ENCODE results near the gene ARL10. TPM values are rescaled to one million over a fixed set of nuclear protein-coding genes. Genes with fewer than 3 reads are reported as not detected.
A peak's percentile ranks its signal among the peaks of the same experiment; 100 is the strongest.

Gene ARL10
- total RNA-seq, 2 donors from 2014 or later, result 10.2 to 11.4 TPM

DNA sequence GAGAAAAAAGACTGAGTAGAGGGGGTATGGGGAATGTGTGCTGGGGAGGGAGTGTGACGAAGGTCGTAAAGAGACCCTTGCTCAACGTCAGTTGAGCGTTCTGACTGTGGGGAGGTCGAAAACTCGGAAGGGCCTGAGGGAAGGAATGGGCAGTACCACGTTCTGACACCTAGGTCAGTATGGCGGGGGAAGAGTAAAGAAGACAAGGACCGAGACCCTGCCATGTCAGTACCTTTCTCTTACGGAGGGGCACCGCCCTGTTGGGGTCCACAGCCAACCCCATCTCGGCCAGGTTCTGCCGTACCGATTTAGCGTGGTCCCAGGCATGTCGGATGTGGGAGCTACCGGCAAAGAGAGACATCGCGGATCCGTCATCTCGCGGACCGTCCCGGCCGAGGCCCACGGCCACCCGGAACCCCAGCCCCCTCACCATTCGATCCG, 22.7 kb downstream of the ARL10 start:
- H3K4me3 Mint-ChIP-seq, result peak overlapping the region; percentile 87
- no peaks in the 10 kb centered on the region for H3K27me3 Mint-ChIP-seq (ENCODE audit: insufficient read depth)
- H3K36me3 Mint-ChIP-seq (ENCODE audit: low read depth), result peaks cover 32% of the 10 kb centered on the region
- Histone ChIP-seq H3K27me3 (ENCODE audit: control insufficient read depth, insufficient read depth, low read length, poor library complexity, severe bottlenecking) (no peaks in the 10 kb centered on the region), H3K9me3 (ENCODE audit: control insufficient read depth, low read length) (no peaks in the 10 kb centered on the region), H3K27ac (ENCODE audit: low read depth, low read length) (no peak overlapping the region), H3K36me3 (ENCODE audit: control insufficient read depth, insufficient read depth, low read length) (peaks cover 64% of the 10 kb centered on the region), H3K4me1 (ENCODE audit: control insufficient read depth, insufficient read depth, low read length) (peaks cover 6% of the 10 kb centered on the region), H3K4me3 (ENCODE audit: low read length) (peak overlapping the region; percentile 99), H3K9ac (ENCODE audit: extremely low read depth, low read length, poor library complexity, severe bottlenecking) (peak overlapping the region; percentile 91)
- no peaks in the 10 kb centered on the region for H3K9me3 Mint-ChIP-seq
- peaks cover 12% of the 10 kb centered on the region for H3K4me1 Mint-ChIP-seq
- TF ChIP-seq, protein P1, sequence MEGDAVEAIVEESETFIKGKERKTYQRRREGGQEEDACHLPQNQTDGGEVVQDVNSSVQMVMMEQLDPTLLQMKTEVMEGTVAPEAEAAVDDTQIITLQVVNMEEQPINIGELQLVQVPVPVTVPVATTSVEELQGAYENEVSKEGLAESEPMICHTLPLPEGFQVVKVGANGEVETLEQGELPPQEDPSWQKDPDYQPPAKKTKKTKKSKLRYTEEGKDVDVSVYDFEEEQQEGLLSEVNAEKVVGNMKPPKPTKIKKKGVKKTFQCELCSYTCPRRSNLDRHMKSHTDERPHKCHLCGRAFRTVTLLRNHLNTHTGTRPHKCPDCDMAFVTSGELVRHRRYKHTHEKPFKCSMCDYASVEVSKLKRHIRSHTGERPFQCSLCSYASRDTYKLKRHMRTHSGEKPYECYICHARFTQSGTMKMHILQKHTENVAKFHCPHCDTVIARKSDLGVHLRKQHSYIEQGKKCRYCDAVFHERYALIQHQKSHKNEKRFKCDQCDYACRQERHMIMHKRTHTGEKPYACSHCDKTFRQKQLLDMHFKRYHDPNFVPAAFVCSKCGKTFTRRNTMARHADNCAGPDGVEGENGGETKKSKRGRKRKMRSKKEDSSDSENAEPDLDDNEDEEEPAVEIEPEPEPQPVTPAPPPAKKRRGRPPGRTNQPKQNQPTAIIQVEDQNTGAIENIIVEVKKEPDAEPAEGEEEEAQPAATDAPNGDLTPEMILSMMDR (conservative IDR thresholded peaks at IDR 0.05), result no peak
- WGBS, 2 experiments (ENCODE audit: insufficient coverage in 1 of 2, insufficient read length in 1 of 2), result 0 to 1% methylated on average over 24 to 29 of the region's 29 CpGs
- peak overlapping the region; percentile 100 for H3K27ac Mint-ChIP-seq
- peak; percentile 68 for DNase-seq

DNA sequence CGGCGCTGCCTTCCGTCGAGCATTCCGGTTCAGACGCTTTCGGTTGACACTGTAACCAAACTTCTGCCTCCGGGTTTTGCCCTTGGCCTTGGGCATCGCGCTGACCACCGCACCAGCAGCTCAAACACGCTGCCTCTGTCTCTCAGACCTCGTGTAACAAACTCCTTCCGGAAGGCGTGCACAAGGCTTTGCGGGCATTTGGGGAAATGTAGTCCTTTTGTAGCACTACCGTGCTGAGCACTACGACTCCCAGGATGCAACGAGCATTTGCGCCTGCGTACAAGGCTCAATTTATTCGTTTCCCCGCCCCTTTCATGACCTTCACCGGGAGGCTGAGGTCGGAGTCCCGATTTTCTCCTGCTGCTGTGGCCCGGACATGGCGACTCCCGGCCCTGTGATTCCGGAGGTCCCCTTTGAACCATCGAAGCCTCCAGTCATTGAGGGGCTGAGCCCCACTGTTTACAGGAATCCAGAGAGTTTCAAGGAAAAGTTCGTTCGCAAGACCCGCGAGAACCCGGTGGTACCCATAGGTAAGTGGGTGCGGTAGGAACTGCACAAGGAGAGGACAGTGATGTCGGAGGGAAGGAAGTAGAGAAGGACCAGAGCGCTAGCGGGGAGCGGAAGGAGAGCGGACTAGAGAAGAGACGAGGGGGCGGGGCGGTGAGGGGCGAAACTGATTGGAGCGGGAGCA, 23.3 kb downstream of the ARL10 start, which contains the start of the genes HIGD2A and NOP16:
Gene HIGD2A (plus strand): TSS at position 308 of the 691 bp plus-strand sequence. CDS start 69 bp downstream, at position 377.
Gene NOP16 (minus strand): TSS at position 155 of the 691 bp plus-strand sequence. CDS start 59 bp downstream, at position 96.
- H3K27ac Mint-ChIP-seq, result peak within 1 kb of the TSS; percentile 100
- Histone ChIP-seq H3K4me3 (ENCODE audit: low read length) (peak within 1 kb of the TSS; percentile 99), H3K27ac (ENCODE audit: low read depth, low read length) (peak within 1 kb of the TSS; percentile 92), H3K27me3 (ENCODE audit: control insufficient read depth, insufficient read depth, low read length, poor library complexity, severe bottlenecking) (no peaks in the 10 kb centered on the region), H3K4me1 (ENCODE audit: control insufficient read depth, insufficient read depth, low read length) (peaks cover 6% of the 10 kb centered on the region), H3K9me3 (ENCODE audit: control insufficient read depth, low read length) (no peaks in the 10 kb centered on the region), H3K36me3 (ENCODE audit: control insufficient read depth, insufficient read depth, low read length) (peaks cover 64% of the 10 kb centered on the region), H3K9ac (ENCODE audit: extremely low read depth, low read length, poor library complexity, severe bottlenecking) (peak within 1 kb of the TSS; percentile 91)
- peaks cover 12% of the 10 kb centered on the region for H3K4me1 Mint-ChIP-seq
- TF ChIP-seq, protein P1 (conservative IDR thresholded peaks at IDR 0.05), result no peak
- H3K36me3 Mint-ChIP-seq (ENCODE audit: low read depth), result peaks cover 35% of the 10 kb centered on the region
- WGBS, 2 experiments (ENCODE audit: insufficient coverage in 1 of 2, insufficient read length in 1 of 2), result 0% methylated on average over 38 to 47 of the region's 47 CpGs
- peak within 1 kb of the TSS; percentile 87 for H3K4me3 Mint-ChIP-seq
- peak; percentile 99 for DNase-seq
- no peaks in the 10 kb centered on the region for H3K9me3 Mint-ChIP-seq
- H3K27me3 Mint-ChIP-seq (ENCODE audit: insufficient read depth), result no peaks in the 10 kb centered on the region

DNA sequence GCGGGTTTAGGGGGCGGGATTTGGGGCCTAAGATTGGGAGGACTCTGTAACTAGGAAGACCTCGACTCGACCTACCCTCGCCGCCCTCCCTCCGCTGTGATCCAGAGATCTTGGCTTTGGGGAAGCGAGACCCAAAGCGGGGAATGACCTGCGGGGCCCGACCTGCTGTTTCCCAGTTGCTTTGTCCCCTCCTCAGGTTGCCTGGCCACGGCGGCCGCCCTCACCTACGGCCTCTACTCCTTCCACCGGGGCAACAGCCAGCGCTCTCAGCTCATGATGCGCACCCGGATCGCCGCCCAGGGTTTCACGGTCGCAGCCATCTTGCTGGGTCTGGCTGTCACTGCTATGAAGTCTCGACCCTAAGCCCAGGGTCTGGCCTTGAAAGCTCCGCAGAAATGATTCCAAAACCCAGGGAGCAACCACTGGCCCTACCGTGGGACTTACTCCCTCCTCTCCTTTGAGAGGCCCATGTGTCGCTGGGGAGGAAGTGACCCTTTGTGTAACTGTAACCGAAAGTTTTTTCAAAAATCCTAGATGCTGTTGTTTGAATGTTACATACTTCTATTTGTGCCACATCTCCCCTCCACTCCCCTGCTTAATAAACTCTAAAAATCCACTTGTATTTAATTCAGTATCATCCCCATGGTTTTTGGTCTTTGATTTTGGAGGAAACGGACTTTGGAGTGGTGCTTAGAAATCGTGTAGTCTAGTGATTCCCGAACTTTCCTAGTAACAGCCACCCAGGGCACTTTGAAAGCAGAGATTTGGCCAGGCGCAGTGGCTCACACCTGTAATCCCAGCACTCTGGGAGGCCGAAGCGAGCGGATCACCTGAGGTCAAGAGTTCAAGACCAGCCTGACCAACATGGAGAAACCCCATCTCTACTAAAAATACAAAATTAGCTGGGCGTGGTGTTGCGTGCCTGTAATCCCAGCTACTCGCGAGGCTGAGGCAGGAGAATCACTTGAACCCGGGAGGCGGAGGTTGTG, 24.1 kb downstream of the ARL10 start:
- DNase-seq, result no peak
- Histone ChIP-seq H3K27me3 (ENCODE audit: control insufficient read depth, insufficient read depth, low read length, poor library complexity, severe bottlenecking) (no peaks in the 10 kb centered on the region), H3K4me3 (ENCODE audit: low read length) (peak overlapping the region; percentile 99), H3K9me3 (ENCODE audit: control insufficient read depth, low read length) (no peaks in the 10 kb centered on the region), H3K27ac (ENCODE audit: low read depth, low read length) (peak overlapping the region; percentile 92), H3K9ac (ENCODE audit: extremely low read depth, low read length, poor library complexity, severe bottlenecking) (peak overlapping the region; percentile 91), H3K4me1 (ENCODE audit: control insufficient read depth, insufficient read depth, low read length) (peaks cover 6% of the 10 kb centered on the region), H3K36me3 (ENCODE audit: control insufficient read depth, insufficient read depth, low read length) (peaks cover 58% of the 10 kb centered on the region)
- H3K36me3 Mint-ChIP-seq (ENCODE audit: low read depth), result peaks cover 27% of the 10 kb centered on the region
- H3K27ac Mint-ChIP-seq, result peak overlapping the region; percentile 100
- TF ChIP-seq, protein P1 (conservative IDR thresholded peaks at IDR 0.05), result no peak
- peaks cover 12% of the 10 kb centered on the region for H3K4me1 Mint-ChIP-seq
- WGBS, 2 experiments (ENCODE audit: insufficient coverage in 1 of 2, insufficient read length in 1 of 2), result 24 to 31% methylated on average over 17 to 41 of the region's 41 CpGs
- H3K9me3 Mint-ChIP-seq, result no peaks in the 10 kb centered on the region
- no peaks in the 10 kb centered on the region for H3K27me3 Mint-ChIP-seq (ENCODE audit: insufficient read depth)
- peak overlapping the region; percentile 87 for H3K4me3 Mint-ChIP-seq
